ENCODE measurements around the gene TMEM132C. TPM values are rescaled to one million over a fixed set of nuclear protein-coding genes. Genes with fewer than 3 reads are reported as not detected.

The TMEM132C gene
- total and polyA plus RNA-seq, 2 of the 8 experiments (the other 6 are each of a cell fraction or from before 2014, with no cell fraction given), result 0.23 to 0.76 TPM

DNA sequence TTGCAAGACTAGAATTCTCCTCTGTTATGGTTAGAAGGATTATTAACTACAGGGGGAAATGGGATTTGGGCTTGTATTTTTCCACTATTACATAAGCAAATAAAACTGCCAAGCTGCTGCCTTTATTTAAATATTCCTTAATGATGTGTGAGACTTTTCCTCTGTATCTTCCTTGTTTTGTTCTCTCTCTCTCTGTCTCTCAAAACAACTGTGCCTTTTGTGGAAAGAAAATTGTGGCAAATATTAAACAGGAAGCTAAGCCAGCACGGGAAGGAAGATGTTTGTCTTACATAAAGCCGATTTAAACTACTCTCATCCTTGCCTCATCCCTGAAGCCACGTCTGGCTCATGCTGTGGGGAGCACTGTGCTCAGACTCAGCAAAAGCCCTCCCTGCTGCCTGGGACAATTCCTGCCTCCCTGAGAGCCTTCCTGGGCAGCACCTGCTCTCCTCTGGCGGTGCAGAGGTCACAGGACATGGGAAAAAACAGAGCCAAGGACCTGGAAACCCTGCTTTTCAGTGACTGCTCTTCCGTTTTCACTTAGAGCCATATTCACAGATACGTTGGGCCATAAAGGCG, 319.6 kb downstream of the TMEM132C start:
- H3K79me2 ChIP-seq (ENCODE audit: control insufficient read depth in 1 of 2, insufficient read depth in 2 of 2, low read length in 2 of 2), result no peaks in the 10 kb centered on the region
- no peak overlapping the region for H4K91ac ChIP-seq (replicated peaks; ENCODE audit: insufficient read length, low read length)
- no peak for FAIRE-seq
- H3K4me1 ChIP-seq (replicated peaks in 1 of 4; ENCODE audit: control insufficient read depth in 3 of 4, insufficient read depth in 4 of 4, low read length in 3 of 4), result peaks cover 0 to 4% (median 0%) of the 10 kb centered on the region in 4 experiments; a peak in 1 of 7 replicates
- no peak overlapping the region for H2BK20ac ChIP-seq (ENCODE audit: low read length)
- H3K23me2 ChIP-seq (ENCODE audit: low read depth, low read length), result no peaks in the 10 kb centered on the region
- no peak overlapping the region for H3K4me2 ChIP-seq (ENCODE audit: insufficient read depth in 1 of 2, low read depth in 2 of 2, low read length in 2 of 2)
- H3K4me3 ChIP-seq (ENCODE audit: extremely low read depth in 1 of 4, insufficient read depth in 2 of 4, low read depth in 3 of 4, low read length in 4 of 4), result no peak overlapping the region
- CTCF ChIA-PET (ENCODE audit: partially characterized antibody), result interaction anchor here (0.9 to 1.6 kb wide), 2 partner anchors 12 to 58 kb away, joined by 3 read pairs; no protein-coding TSS in a partner anchor
- peak overlapping the region; percentile 19; the same call in 1 of the 2 replicates for H2AFZ ChIP-seq (ENCODE audit: low read length)
- no peaks in the 10 kb centered on the region for H4K20me1 ChIP-seq (replicated peaks in 1 of 2; ENCODE audit: control insufficient read depth in 1 of 2, insufficient read depth in 2 of 2, low read length in 2 of 2)
- no peak overlapping the region for H3K9ac ChIP-seq (replicated peaks in 1 of 4; ENCODE audit: extremely low read depth in 1 of 4, low read depth in 3 of 4, low read length in 3 of 4)
- 80% methylated on average over 7 of the region's 7 CpGs; no CpG with 5 or more reads in 1 of the 2 experiments for whole genome bisulfite sequencing, 2 experiments (ENCODE audit: extremely low coverage in 1 of 2, insufficient coverage in 1 of 2, insufficient read length in 1 of 2, insufficient replicate concordance in 2 of 2, low coverage in 1 of 2, low lambda C conversion rate in 2 of 2, missing lambda C conversion rate in 1 of 2)
- no peak for DNase-seq (ENCODE audit: low read depth in 1 of 2, low spot score in 2 of 2)
- H3K18ac ChIP-seq (ENCODE audit: extremely low read depth, low read length), result no peak overlapping the region
- no peaks in the 10 kb centered on the region for H3K36me3 ChIP-seq (ENCODE audit: control insufficient read depth in 2 of 4, insufficient read depth in 4 of 4, low read length in 3 of 4)
- no peak overlapping the region for H2BK15ac ChIP-seq (ENCODE audit: low read length)
- H3K56ac ChIP-seq (replicated peaks; ENCODE audit: insufficient read length, low read depth, low read length), result no peak overlapping the region
- H3K14ac ChIP-seq (ENCODE audit: insufficient read length), result no peak overlapping the region
- H2AK5ac ChIP-seq (ENCODE audit: low read depth, low read length), result no peak overlapping the region
- POLR2A ChIA-PET (ENCODE audit: partially characterized antibody), result no interaction called here
- no peak overlapping the region for H2BK120ac ChIP-seq (replicated peaks; ENCODE audit: low read depth, low read length)
- no peak overlapping the region for H3K23ac ChIP-seq (ENCODE audit: insufficient read length)
- no peaks in the 10 kb centered on the region; a peak in 2 of 7 replicates for H3K27me3 ChIP-seq (replicated peaks in 1 of 4; ENCODE audit: control insufficient read depth in 3 of 4, extremely low read depth in 1 of 4, insufficient read depth in 3 of 4, low read length in 3 of 4)
- no peak overlapping the region for H4K5ac ChIP-seq (ENCODE audit: insufficient read length, low read depth, low read length)
- H3K4ac ChIP-seq (replicated peaks; ENCODE audit: insufficient read length, low read depth, low read length), result no peak overlapping the region
- no peak overlapping the region for H3K27ac ChIP-seq (ENCODE audit: low read depth, low read length)
- no peaks in the 10 kb centered on the region; a peak in 1 of 4 replicates for H3K9me3 ChIP-seq (ENCODE audit: insufficient read depth in 2 of 2, low read depth in 1 of 2, low read length in 1 of 2)
- no peak overlapping the region for H4K8ac ChIP-seq (ENCODE audit: extremely low read depth, insufficient read depth, low read length)
- H3K79me1 ChIP-seq (ENCODE audit: low read depth, low read length), result no peaks in the 10 kb centered on the region
- H2BK5ac ChIP-seq (ENCODE audit: low read depth, low read length), result no peak overlapping the region
- H2BK12ac ChIP-seq (ENCODE audit: low read depth, low read length), result no peak overlapping the region
- TF ChIP-seq KDM5A (IDR thresholded peaks at IDR 0.05; ENCODE audit: low read length) (no peak), RXRA (IDR thresholded peaks at IDR 0.05; ENCODE audit: insufficient read depth, low read depth, low read length) (no peak), ZNF274 (IDR thresholded peaks at IDR 0.05; ENCODE audit: borderline replicate concordance, extremely low read depth, low read length) (no peak), TAF1 (IDR thresholded peaks at IDR 0.05; ENCODE audit: low read depth, low read length) (no peak), FOSL1 (IDR thresholded peaks at IDR 0.05; ENCODE audit: insufficient read depth, low read depth, low read length) (no peak), CREB1 (IDR thresholded peaks at IDR 0.05) (no peak), NANOG (IDR thresholded peaks at IDR 0.05; ENCODE audit: insufficient read depth, low read depth, low read length, poor library complexity, severe bottlenecking) (no peak), CTBP2 (IDR thresholded peaks at IDR 0.05; ENCODE audit: borderline replicate concordance, insufficient read depth, insufficient read length, low read length) (no peak), MAFK (IDR thresholded peaks at IDR 0.05; ENCODE audit: low read depth, low read length) (no peak), CEBPB (IDR thresholded peaks at IDR 0.05; ENCODE audit: low read depth, low read length) (no peak), JUND (IDR thresholded peaks at IDR 0.05; ENCODE audit: low read length) (no peak), NRF1 (IDR thresholded peaks at IDR 0.05; ENCODE audit: low read depth, low read length) (no peak), MAX (IDR thresholded peaks at IDR 0.05) (no peak), RAD21 (IDR thresholded peaks at IDR 0.05 in 1 of 2, conservative IDR thresholded peaks at IDR 0.05 in 1 of 2; ENCODE audit: low read depth in 2 of 2, low read length in 2 of 2) (no peak)
